Brain microvascular endothelial cell (primary cell): ENCODE measurements around the gene TGFBR1.

ENCODE experiments used
- DNase-seq: peaks from one replicate; pipeline ENCODE4 v3.0.0-alpha.2; 2020
- H3K27ac ChIP-seq: fragments of 250-450 bp; sonication (Bioruptor Pico); 2 replicates; pipeline ENCODE4 v1.5.1; 2020; ENCODE audit warnings: mild to moderate bottlenecking, moderate library complexity
- H3K27me3 ChIP-seq: fragments of 250-450 bp; sonication (Bioruptor Pico); replicated peaks from 2 replicates; pipeline ENCODE4 v1.5.1; 2020; ENCODE audit warnings: mild to moderate bottlenecking
- H3K36me3 ChIP-seq: fragments of 250-450 bp; sonication (Bioruptor Pico); replicated peaks from 2 replicates; pipeline ENCODE4 v1.5.1; 2020; ENCODE audit warnings: mild to moderate bottlenecking
- H3K4me3 ChIP-seq: 2 replicates; pipeline ENCODE4 v1.5.1; 2011; ENCODE audit warnings: low read depth, mild to moderate bottlenecking, control low read depth, low read length, moderate library complexity
- in situ Hi-C: cut with HindIII; loops from 2 replicates; pipeline ENCODE4 v1.10.0; 2017; ENCODE audit warnings: low sequenced_read_pairs, low pct_ligation_motif_present
- TF ChIP-seq, protein P1 (sequence below): IDR thresholded peaks from 2 replicates; pipeline ENCODE4 v1.5.1; 2011; ENCODE audit warnings: low read depth, mild to moderate bottlenecking, moderate library complexity, low read length, control low read depth, inconsistent platforms; ENCODE audit errors: missing control alignments

Gene TGFBR1

GRCh38 chr9:99073985-99074901 is 30.7 kb upstream of the TGFBR1 start:
- in situ Hi-C loops, result no loop called here
- TF ChIP-seq, protein P1, sequence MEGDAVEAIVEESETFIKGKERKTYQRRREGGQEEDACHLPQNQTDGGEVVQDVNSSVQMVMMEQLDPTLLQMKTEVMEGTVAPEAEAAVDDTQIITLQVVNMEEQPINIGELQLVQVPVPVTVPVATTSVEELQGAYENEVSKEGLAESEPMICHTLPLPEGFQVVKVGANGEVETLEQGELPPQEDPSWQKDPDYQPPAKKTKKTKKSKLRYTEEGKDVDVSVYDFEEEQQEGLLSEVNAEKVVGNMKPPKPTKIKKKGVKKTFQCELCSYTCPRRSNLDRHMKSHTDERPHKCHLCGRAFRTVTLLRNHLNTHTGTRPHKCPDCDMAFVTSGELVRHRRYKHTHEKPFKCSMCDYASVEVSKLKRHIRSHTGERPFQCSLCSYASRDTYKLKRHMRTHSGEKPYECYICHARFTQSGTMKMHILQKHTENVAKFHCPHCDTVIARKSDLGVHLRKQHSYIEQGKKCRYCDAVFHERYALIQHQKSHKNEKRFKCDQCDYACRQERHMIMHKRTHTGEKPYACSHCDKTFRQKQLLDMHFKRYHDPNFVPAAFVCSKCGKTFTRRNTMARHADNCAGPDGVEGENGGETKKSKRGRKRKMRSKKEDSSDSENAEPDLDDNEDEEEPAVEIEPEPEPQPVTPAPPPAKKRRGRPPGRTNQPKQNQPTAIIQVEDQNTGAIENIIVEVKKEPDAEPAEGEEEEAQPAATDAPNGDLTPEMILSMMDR, result no peak
- DNase-seq, result no peak
- Histone ChIP-seq H3K27me3 (no peaks in the 10 kb centered on the region), H3K4me3 (no peak overlapping the region), H3K27ac (peak overlapping the region; percentile 66), H3K36me3 (no peaks in the 10 kb centered on the region)

GRCh38 chr9:99074902-99075245 is 30.0 kb upstream of the TGFBR1 start:
- Histone ChIP-seq H3K27me3 (no peaks in the 10 kb centered on the region), H3K4me3 (no peak overlapping the region), H3K36me3 (no peaks in the 10 kb centered on the region), H3K27ac (peak overlapping the region; percentile 66)
- TF ChIP-seq, protein P1, result no peak
- in situ Hi-C loops, result no loop called here
- no peak for DNase-seq

- H3K27ac ChIP-seq, result peak overlapping the region; percentile 66
- in situ Hi-C loops, result no loop called here
- DNase-seq, result peak; percentile 76
- no peaks in the 10 kb centered on the region for H3K27me3 ChIP-seq
- no peaks in the 10 kb centered on the region for H3K36me3 ChIP-seq
- TF ChIP-seq, protein P1, result no peak
- H3K4me3 ChIP-seq, result no peak overlapping the region
Observed at GRCh38 chr9:99075246-99075912, 29.5 kb upstream of the TGFBR1 start.

DNA sequence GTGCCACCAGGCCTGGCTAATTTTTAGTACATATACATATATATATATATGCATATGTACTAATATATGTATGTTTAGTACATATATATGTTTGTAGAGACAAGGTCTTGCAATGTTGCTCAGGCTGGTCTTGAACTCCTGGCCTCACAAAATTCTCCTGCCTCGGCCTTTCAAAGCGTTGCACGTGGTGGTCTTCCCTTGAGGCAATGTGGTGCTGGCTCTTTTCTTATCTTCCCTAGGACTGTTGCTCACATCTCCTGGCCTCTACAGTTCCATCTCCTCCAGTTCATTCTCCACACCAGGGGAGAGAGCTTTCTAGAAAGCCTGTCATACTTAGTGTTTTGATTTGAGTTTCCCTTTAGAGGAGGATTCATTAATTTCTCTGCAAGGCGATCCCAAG is 28.9 kb upstream of the TGFBR1 start:
- Histone ChIP-seq H3K27ac (peak overlapping the region; percentile 66), H3K4me3 (no peak overlapping the region), H3K27me3 (no peaks in the 10 kb centered on the region), H3K36me3 (no peaks in the 10 kb centered on the region)
- no peak for DNase-seq
- TF ChIP-seq, protein P1, result no peak
- in situ Hi-C loops, result no loop called here

GRCh38 chr9:99076483-99077171 is 28.3 kb upstream of the TGFBR1 start:
- DNase-seq, result no peak
- in situ Hi-C loops, result no loop called here
- no peak overlapping the region for H3K4me3 ChIP-seq

More at GRCh38 chr9:99076483-99077171, 28.3 kb upstream of the TGFBR1 start:
- H3K27me3 ChIP-seq, result no peaks in the 10 kb centered on the region
- TF ChIP-seq, protein P1, result no peak
- H3K36me3 ChIP-seq, result no peaks in the 10 kb centered on the region
- H3K27ac ChIP-seq, result peak overlapping the region; percentile 66
